ENCODE data around the gene TAB2.
A peak's percentile ranks its signal among the peaks of the same experiment; 100 is the strongest.

Gene TAB2

DNA sequence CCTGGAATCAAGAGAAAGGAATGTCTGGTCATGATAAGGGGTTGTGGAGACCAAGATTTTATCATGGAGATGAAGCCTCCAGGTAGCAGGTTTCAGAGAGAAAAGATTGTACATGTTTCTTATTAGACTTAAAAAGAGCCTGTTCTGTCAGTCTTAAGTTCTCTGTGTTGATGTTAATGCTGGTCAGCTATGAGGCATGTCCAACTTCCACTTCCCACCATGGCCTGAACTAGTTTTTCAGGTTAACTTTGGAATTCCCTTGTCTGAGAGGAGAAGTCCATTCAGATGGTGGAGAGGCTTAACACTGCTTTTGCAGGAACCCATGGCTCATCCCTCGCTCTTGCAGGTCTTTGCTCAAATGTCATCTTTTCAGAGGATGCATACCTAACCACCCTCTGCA lies 27.5 kb upstream of the TAB2 start:
- no peak overlapping the region for H3K4me3 ChIP-seq (ENCODE audit: control insufficient read depth, low read depth, low read length)
- no peak for DNase-seq (ENCODE audit: low read depth)
- TF ChIP-seq, protein P1, sequence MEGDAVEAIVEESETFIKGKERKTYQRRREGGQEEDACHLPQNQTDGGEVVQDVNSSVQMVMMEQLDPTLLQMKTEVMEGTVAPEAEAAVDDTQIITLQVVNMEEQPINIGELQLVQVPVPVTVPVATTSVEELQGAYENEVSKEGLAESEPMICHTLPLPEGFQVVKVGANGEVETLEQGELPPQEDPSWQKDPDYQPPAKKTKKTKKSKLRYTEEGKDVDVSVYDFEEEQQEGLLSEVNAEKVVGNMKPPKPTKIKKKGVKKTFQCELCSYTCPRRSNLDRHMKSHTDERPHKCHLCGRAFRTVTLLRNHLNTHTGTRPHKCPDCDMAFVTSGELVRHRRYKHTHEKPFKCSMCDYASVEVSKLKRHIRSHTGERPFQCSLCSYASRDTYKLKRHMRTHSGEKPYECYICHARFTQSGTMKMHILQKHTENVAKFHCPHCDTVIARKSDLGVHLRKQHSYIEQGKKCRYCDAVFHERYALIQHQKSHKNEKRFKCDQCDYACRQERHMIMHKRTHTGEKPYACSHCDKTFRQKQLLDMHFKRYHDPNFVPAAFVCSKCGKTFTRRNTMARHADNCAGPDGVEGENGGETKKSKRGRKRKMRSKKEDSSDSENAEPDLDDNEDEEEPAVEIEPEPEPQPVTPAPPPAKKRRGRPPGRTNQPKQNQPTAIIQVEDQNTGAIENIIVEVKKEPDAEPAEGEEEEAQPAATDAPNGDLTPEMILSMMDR (IDR thresholded peaks at IDR 0.05; ENCODE audit: control insufficient read depth, insufficient read depth, low read depth, low read length, missing control alignments), result no peak

DNA sequence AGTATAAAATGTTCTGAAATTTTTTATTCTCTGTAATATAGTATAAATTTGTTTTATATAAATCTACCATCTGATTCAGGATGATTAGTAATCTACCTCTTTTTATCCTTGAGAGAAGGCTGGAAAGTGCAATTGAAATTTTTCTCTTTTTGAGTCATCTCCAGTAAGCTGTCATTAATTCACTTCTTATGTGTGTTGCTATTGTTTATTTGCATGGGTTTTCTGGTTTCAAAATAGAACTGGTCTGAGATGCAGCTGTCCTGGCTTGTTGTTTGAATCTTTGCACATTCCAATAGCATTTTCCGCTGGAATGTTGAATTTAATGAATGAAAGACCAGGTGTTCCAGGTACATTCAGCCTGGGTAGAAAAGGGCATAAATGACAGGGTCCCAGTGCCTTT lies 24.3 kb upstream of the TAB2 start:
- TF ChIP-seq, protein P1 (IDR thresholded peaks at IDR 0.05; ENCODE audit: control insufficient read depth, insufficient read depth, low read depth, low read length, missing control alignments), result no peak
- DNase-seq (ENCODE audit: low read depth), result no peak
- H3K4me3 ChIP-seq (ENCODE audit: control insufficient read depth, low read depth, low read length), result no peak overlapping the region

DNA sequence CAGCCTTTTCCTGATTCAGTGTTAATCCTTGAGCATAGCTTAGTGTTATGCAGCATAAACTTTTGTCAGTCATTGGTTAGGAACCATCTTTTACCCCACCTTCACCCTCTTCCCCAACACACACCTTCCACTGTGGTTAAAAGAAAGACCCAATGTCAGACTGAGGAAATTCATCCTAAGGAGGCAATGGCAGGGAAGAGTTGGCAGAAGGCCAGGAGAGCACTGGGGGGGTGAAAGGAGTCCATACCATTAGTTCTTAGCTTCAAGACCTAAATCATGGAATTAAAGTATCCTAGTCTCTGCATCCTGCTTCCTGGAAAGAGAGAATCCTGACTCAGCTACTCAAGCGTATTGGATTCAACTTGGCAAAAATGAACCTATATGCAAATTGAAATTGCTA lies 16.9 kb upstream of the TAB2 start:
- no peak for DNase-seq (ENCODE audit: low read depth)
- TF ChIP-seq, protein P1 (IDR thresholded peaks at IDR 0.05; ENCODE audit: control insufficient read depth, insufficient read depth, low read depth, low read length, missing control alignments), result no peak

DNA sequence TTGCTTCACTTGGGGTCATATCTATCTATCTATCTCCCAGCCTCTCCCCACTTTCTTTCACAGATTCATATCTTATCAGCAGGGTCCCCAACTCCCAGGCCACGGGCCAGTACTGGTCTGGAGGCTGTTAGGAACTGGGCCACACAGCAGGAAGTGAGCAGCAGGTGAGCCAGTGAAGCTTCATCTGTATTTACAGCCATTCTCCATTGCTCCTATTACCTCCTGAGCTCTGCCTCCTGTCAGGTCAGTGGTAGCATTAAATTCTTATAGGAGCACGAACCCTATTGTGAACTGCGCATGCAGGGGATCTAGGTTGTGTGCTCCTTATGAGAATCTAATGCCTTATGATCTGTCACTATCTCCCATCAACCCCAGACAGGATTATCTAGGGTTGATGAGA lies 14.8 kb upstream of the TAB2 start:
- no peak for DNase-seq (ENCODE audit: low read depth)
- no peak overlapping the region for H3K4me3 ChIP-seq (ENCODE audit: control insufficient read depth, low read depth, low read length)
- TF ChIP-seq, protein P1 (IDR thresholded peaks at IDR 0.05; ENCODE audit: control insufficient read depth, insufficient read depth, low read depth, low read length, missing control alignments), result no peak

More for the DNA sequence above, 16.9 kb upstream of the TAB2 start:
- H3K4me3 ChIP-seq (ENCODE audit: control insufficient read depth, low read depth, low read length), result no peak overlapping the region

DNA sequence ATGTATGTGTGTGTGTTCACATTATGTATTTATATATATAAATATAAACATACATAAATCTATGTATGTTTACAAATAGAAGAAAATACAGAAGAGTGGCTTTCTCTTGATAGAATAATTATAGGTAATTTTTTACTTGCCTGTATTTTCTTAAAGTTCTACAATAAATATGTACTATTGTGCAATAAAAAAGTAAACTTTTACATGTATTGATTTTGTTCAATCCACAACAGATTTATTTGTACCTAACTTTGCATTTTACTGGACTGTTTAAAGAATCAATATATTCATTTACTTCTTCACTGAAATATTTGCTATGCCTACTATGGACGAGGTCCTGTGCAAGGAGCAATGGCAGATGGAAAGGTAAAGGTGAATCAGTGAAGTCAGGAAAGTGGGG lies 14.0 kb upstream of the TAB2 start:
- H3K4me3 ChIP-seq (ENCODE audit: control insufficient read depth, low read depth, low read length), result no peak overlapping the region
- DNase-seq (ENCODE audit: low read depth), result no peak
- TF ChIP-seq, protein P1 (IDR thresholded peaks at IDR 0.05; ENCODE audit: control insufficient read depth, insufficient read depth, low read depth, low read length, missing control alignments), result no peak

DNA sequence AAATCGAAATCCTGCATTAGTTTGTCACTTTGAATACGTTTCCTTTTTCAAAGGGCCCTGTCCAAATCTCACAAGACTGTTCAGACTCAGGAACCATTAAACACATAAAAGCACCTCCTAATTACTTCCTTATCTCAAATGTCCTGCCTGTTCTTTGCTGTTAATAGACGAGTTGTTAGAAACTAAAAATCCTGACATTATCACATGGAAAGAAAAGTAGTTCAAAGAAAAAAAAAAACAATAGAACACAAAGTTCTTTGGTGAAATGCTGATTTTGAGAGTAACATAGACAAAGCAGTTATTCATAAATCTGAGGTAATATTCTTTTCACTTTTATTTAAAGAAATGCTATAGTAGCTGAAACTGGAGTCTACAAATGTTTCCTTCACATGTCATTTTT lies 12.1 kb upstream of the TAB2 start:
- DNase-seq (ENCODE audit: low read depth), result no peak
- H3K4me3 ChIP-seq (ENCODE audit: control insufficient read depth, low read depth, low read length), result no peak overlapping the region
- TF ChIP-seq, protein P1 (IDR thresholded peaks at IDR 0.05; ENCODE audit: control insufficient read depth, insufficient read depth, low read depth, low read length, missing control alignments), result no peak

DNA sequence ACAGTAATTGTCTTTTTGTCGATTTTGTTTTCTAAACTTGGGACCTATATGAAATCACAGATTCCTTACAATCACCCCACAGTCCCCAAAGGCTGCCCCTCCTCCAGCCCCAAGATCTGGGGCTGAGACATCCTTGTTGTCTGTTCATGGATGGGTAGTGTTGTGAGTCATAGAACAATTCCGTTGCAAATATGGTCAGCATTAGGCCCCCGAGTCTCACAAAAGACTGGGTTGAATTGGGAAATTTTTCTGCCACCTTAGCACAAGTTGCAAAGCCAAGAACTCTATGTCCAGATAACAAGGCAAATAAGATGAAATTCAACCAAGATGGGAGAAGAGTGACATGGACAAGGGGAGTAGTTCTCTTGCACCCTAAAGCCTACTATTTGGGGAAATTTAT lies 10.5 kb upstream of the TAB2 start:
- DNase-seq (ENCODE audit: low read depth), result peak; percentile 20
- no peak overlapping the region for H3K4me3 ChIP-seq (ENCODE audit: control insufficient read depth, low read depth, low read length)
- TF ChIP-seq, protein P1 (IDR thresholded peaks at IDR 0.05; ENCODE audit: control insufficient read depth, insufficient read depth, low read depth, low read length, missing control alignments), result no peak
